Activated CD4-positive, alpha-beta T cell treated with anti-CD3 and anti-CD28 coated beads for 36 hours (primary cell): ENCODE measurements around the gene RECK. TPM values are rescaled to one million over a fixed set of nuclear protein-coding genes. Genes with fewer than 3 reads are reported as not detected.

ENCODE experiments used
- ATAC-seq: fragments of 200-7000 bp; cut with Tn5 transposase; one replicate; pipeline ENCODE4 v1.10.0; 2021; ENCODE audit warnings: mild to moderate bottlenecking, moderate library complexity
- CTCF ChIA-PET: fragments of 350-600 bp; sonication (Branson Sonifier 250); formaldehyde crosslinking; loops from one replicate; lab custom pipeline; 2021; ENCODE audit warnings: antibody characterized with exemption; lab: Charles Lee
- POLR2A ChIA-PET: fragments of 350-600 bp; sonication (Branson Sonifier 250); formaldehyde crosslinking; loops from one replicate; lab custom pipeline; 2021; ENCODE audit warnings: antibody characterized with exemption, inconsistent platforms; lab: Charles Lee
- DNase-seq: peaks from one replicate; pipeline ENCODE4 v3.0.0-alpha.2; 2020
- H3K27ac Mint-ChIP-seq: one replicate; pipeline ENCODE4 v1.8.0; 2021; ENCODE audit warnings: mixed read lengths
- H3K27me3 Mint-ChIP-seq: one replicate; pipeline ENCODE4 v1.8.0; 2021; ENCODE audit warnings: mixed read lengths
- H3K36me3 Mint-ChIP-seq: one replicate; pipeline ENCODE4 v1.8.0; 2021; ENCODE audit warnings: low read depth, mixed read lengths
- H3K4me1 Mint-ChIP-seq: one replicate; pipeline ENCODE4 v1.8.0; 2021; ENCODE audit warnings: mixed read lengths
- H3K4me3 Mint-ChIP-seq: one replicate; pipeline ENCODE4 v1.8.0; 2021; ENCODE audit warnings: mild to moderate bottlenecking, moderate library complexity, mixed read lengths
- H3K9me3 Mint-ChIP-seq: one replicate; pipeline ENCODE4 v1.8.0; 2021; ENCODE audit warnings: low read depth, mixed read lengths
- intact Hi-C, 2 experiments: fragments of 100-400 bp; cut with DNase I in 1 of 2; cut with micrococcal nuclease in 1 of 2; formaldehyde crosslinking; loops; one replicate each; pipeline versions ENCODE4 v1.14.2 to v1.15.1; 2022 to 2024; cut with DNase I, micrococcal nuclease
- total RNA-seq, 2 experiments: library from RNA; stranded (reverse); gene quantifications; one replicate each; pipeline ENCODE4 v1.2.3, GENCODE V29; 2021

The RECK gene
- total RNA-seq, 2 experiments from 2014 or later: 5.0 to 5.6 TPM

GRCh38 chr9:36147441-36148175 lies 110.9 kb downstream of the RECK start:
- DNase-seq: no peak
- no peak for ATAC-seq
- Mint-ChIP-seq H3K27ac (no peak overlapping the region), H3K4me3 (no peak overlapping the region), H3K27me3 (no peaks in the 10 kb centered on the region), H3K36me3 (peaks cover 34% of the 10 kb centered on the region), H3K9me3 (peaks cover 12% of the 10 kb centered on the region), H3K4me1 (peaks cover 89% of the 10 kb centered on the region)
- intact Hi-C loops: no loop called here
- ChIA-PET POLR2A (no interaction called here), CTCF (interaction anchor here (0.6 to 1.7 kb wide), 6 partner anchors 14 to 1017 kb away, joined by 3 to 5 read pairs (median 4); no protein-coding TSS in a partner anchor)

- peaks cover 34% of the 10 kb centered on the region for H3K36me3 Mint-ChIP-seq
- DNase-seq: peak; percentile 84
- peak overlapping the region; percentile 4 for H3K27ac Mint-ChIP-seq
- ATAC-seq: peak; percentile 3
- peaks cover 12% of the 10 kb centered on the region for H3K9me3 Mint-ChIP-seq
- POLR2A ChIA-PET: no interaction called here
- CTCF ChIA-PET: interaction anchor here (0.6 to 2.1 kb wide), 9 partner anchors 8 to 140 kb away, joined by 3 to 9 read pairs (median 4); partner anchors contain the start of gene CLTA
- no peak overlapping the region for H3K4me3 Mint-ChIP-seq
- peaks cover 85% of the 10 kb centered on the region for H3K4me1 Mint-ChIP-seq
- H3K27me3 Mint-ChIP-seq: no peaks in the 10 kb centered on the region
- intact Hi-C loops: no loop called here
Observed at GRCh38 chr9:36148311-36149051, 111.8 kb downstream of the RECK start.

GRCh38 chr9:36149197-36149596 lies 112.5 kb downstream of the RECK start:
- Mint-ChIP-seq H3K36me3 (peaks cover 32% of the 10 kb centered on the region), H3K4me1 (peaks cover 84% of the 10 kb centered on the region), H3K27ac (peak overlapping the region; percentile 4), H3K27me3 (no peaks in the 10 kb centered on the region), H3K9me3 (peaks cover 12% of the 10 kb centered on the region), H3K4me3 (no peak overlapping the region)
- POLR2A ChIA-PET: no interaction called here
- ATAC-seq (no peak), DNase-seq (no peak)
- intact Hi-C loops: no loop called here
- CTCF ChIA-PET: interaction anchor here (0.6 to 2.1 kb wide), 10 partner anchors 8 to 294 kb away, joined by 3 to 9 read pairs (median 4); partner anchors contain the start of gene CLTA

GRCh38 chr9:36150574-36151315 lies 114.0 kb downstream of the RECK start:
- H3K27me3 Mint-ChIP-seq: no peaks in the 10 kb centered on the region
- ChIA-PET CTCF (interaction anchor here (0.9 to 2.1 kb wide), 5 partner anchors 9 to 54 kb away, joined by 3 to 9 read pairs (median 4); partner anchors contain the start of genes CLTA and GLIPR2), POLR2A (interaction anchor here (0.6 to 1.7 kb wide), 2 partner anchors 39 to 143 kb away, joined by 4 to 8 read pairs; partner anchors contain the start of gene CLTA)
- H3K36me3 Mint-ChIP-seq: peaks cover 21% of the 10 kb centered on the region
- H3K4me1 Mint-ChIP-seq: peaks cover 76% of the 10 kb centered on the region
- intact Hi-C loops: loop anchor here in 1 of 2 experiments (1.0 to 2.0 kb wide), 2 partner anchors 10 to 14 kb away; partner anchors contain the start of gene GLIPR2
- ATAC-seq: no peak
- H3K27ac Mint-ChIP-seq: peak overlapping the region; percentile 95
- no peak for DNase-seq
- H3K9me3 Mint-ChIP-seq: peaks cover 7% of the 10 kb centered on the region
- H3K4me3 Mint-ChIP-seq: peak overlapping the region; percentile 69

- Mint-ChIP-seq H3K4me1 (peaks cover 69% of the 10 kb centered on the region), H3K36me3 (peaks cover 16% of the 10 kb centered on the region), H3K4me3 (peak overlapping the region; percentile 69), H3K27ac (peak overlapping the region; percentile 95), H3K9me3 (no peaks in the 10 kb centered on the region), H3K27me3 (no peaks in the 10 kb centered on the region)
- CTCF ChIA-PET: interaction anchor here (0.7 to 1.7 kb wide), 9 partner anchors 7 to 403 kb away, joined by 3 to 5 read pairs (median 4); partner anchors contain the start of genes CLTA and GLIPR2
- peak; percentile 93 for DNase-seq
- intact Hi-C loops: loop anchor here (1.0 to 2.0 kb wide), 2 partner anchors 11 to 15 kb away; partner anchors contain the start of gene GLIPR2 (in 2 of the 2)
- POLR2A ChIA-PET: interaction anchor here (0.6 to 1.7 kb wide), 2 partner anchors 38 to 144 kb away, joined by 4 to 8 read pairs; partner anchors contain the start of gene CLTA
- ATAC-seq: peak; percentile 93
Observed at GRCh38 chr9:36151316-36152210, 114.8 kb downstream of the RECK start.

- DNase-seq: no peak
- H3K4me1 Mint-ChIP-seq: peaks cover 59% of the 10 kb centered on the region
- POLR2A ChIA-PET: no interaction called here
- peaks cover 13% of the 10 kb centered on the region for H3K36me3 Mint-ChIP-seq
- no peak for ATAC-seq
- CTCF ChIA-PET: interaction anchor here (0.7 to 1.7 kb wide), 5 partner anchors 9 to 404 kb away, joined by 3 to 5 read pairs (median 3); partner anchors contain the start of gene GLIPR2
- intact Hi-C loops: loop anchor here in 1 of 2 experiments (2.0 kb wide), 1 partner anchor 16 kb away; the partner anchor contains the start of gene GLIPR2
- no peak overlapping the region for H3K4me3 Mint-ChIP-seq
- H3K27ac Mint-ChIP-seq: no peak overlapping the region
- H3K9me3 Mint-ChIP-seq: no peaks in the 10 kb centered on the region
- no peaks in the 10 kb centered on the region for H3K27me3 Mint-ChIP-seq
Observed at GRCh38 chr9:36152741-36153438, 116.2 kb downstream of the RECK start.

GRCh38 chr9:36153746-36154145 lies 117.0 kb downstream of the RECK start:
- H3K4me1 Mint-ChIP-seq: peaks cover 50% of the 10 kb centered on the region
- no peaks in the 10 kb centered on the region for H3K9me3 Mint-ChIP-seq
- H3K36me3 Mint-ChIP-seq: peaks cover 16% of the 10 kb centered on the region
- CTCF ChIA-PET: interaction anchor here (1.6 kb wide), 1 partner anchor 11 kb away, joined by 7 read pairs; no protein-coding TSS in a partner anchor
- intact Hi-C loops: loop anchor here in 1 of 2 experiments (2.0 kb wide), 1 partner anchor 17 kb away; the partner anchor contains the start of gene GLIPR2
- DNase-seq (no peak), ATAC-seq (no peak)
- H3K27ac Mint-ChIP-seq: no peak overlapping the region
- H3K27me3 Mint-ChIP-seq: no peaks in the 10 kb centered on the region
- no peak overlapping the region for H3K4me3 Mint-ChIP-seq
- POLR2A ChIA-PET: no interaction called here

- intact Hi-C loops: no loop called here
- ChIA-PET POLR2A (no interaction called here), CTCF (interaction anchor here (0.6 to 1.6 kb wide), 5 partner anchors 11 to 306 kb away, joined by 3 to 7 read pairs (median 3); no protein-coding TSS in a partner anchor)
- Mint-ChIP-seq H3K4me3 (no peak overlapping the region), H3K9me3 (no peaks in the 10 kb centered on the region), H3K27ac (peak overlapping the region; percentile 61), H3K36me3 (peaks cover 16% of the 10 kb centered on the region), H3K27me3 (no peaks in the 10 kb centered on the region), H3K4me1 (peaks cover 45% of the 10 kb centered on the region)
- no peak for DNase-seq
- ATAC-seq: no peak
Observed at GRCh38 chr9:36154331-36154952, 117.7 kb downstream of the RECK start.

- no peaks in the 10 kb centered on the region for H3K27me3 Mint-ChIP-seq
- H3K9me3 Mint-ChIP-seq: no peaks in the 10 kb centered on the region
- intact Hi-C loops: no loop called here
- no peak overlapping the region for H3K4me3 Mint-ChIP-seq
- peaks cover 14% of the 10 kb centered on the region for H3K36me3 Mint-ChIP-seq
- ATAC-seq (no peak), DNase-seq (no peak)
- ChIA-PET CTCF (interaction anchor here (1.3 kb wide), 2 partner anchors 9 to 10 kb away, joined by 3 to 7 read pairs; no protein-coding TSS in a partner anchor), POLR2A (no interaction called here)
- H3K27ac Mint-ChIP-seq: no peak overlapping the region
- H3K4me1 Mint-ChIP-seq: peaks cover 31% of the 10 kb centered on the region
Observed at GRCh38 chr9:36156116-36156515, 119.4 kb downstream of the RECK start.
